GM10847 (cell line): Measurements from ENCODE around the gene BPI.

Source experiments
- POLR2A ChIP-seq: IDR thresholded peaks from 2 replicates; pipeline ENCODE4 v1.6.1; 2011; ENCODE audit not compliant: insufficient read length; ENCODE audit errors: extremely low read depth

BPI gene

DNA sequence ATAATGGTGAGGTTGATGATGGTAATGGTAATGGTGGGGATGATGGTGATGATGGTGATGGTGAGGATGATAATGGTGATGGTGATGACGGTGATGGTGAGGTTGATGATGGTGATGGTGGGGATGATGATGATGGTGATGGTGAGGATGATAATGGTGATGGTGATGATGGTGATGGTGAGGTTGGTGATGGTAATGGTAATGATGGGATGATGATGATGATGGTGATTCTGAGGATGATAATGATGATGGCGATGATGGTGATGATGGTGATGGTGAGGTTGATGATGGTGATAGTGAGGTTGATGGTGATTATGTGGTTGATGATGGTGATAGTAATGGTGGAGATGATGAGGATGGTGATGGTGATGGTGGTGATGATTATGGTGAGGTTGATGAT, 9.7 kb downstream of the BPI start:
- no peak for TF ChIP-seq POLR2A

DNA sequence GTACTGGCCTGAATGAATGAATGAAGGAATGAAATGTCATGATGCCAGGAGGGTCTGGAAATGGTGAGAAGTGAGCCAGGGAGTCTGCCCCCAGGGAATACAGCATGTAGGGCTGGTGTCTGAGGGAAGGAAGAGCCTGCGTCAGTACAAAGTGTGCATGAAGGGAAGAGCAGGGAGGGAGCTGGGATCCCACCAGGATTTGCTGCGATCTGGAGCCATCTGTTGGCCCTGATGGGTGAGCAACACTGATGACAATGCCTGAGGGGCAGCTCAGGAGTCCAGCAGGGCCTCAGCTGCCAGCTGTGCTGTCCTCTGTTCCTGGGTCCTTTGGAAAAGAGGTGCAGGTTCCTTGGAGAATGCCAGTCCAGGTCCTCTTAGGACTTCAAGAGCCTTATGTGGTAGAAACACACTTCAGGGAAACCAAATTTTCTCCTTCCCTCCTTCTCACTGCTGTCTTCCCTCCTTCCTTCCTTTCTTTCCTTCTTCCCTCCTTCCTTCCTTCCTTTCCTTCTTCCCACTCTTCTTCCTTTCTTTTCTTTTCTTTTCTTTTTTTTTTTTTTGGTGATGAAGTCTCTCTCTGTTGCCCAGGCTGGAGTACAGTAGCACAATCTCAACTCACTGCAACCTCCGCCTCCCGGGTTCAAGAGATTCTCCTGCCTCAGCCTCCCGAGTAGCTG, 11.5 kb downstream of the BPI start:
- no peak for TF ChIP-seq POLR2A

DNA sequence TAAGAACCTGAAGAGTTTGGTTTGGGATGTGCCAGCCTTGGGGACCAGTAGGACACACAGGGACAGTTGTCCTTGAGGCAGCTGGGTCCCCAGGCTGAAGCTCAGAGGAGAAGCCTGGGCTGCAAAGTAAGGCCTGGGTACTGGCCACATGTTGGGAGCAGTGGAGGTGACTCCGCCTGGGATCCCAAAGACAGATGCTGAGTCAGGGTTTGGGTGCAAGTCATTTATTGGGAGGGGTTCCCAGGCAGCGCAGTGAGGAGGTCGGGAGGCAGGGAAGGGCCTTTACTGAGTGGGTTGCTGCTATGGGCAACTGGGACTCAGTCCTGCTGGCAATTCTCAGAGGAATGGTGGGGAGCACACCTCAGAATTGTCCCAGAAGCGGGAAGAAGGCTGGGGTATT, 12.4 kb downstream of the BPI start:
- no peak for TF ChIP-seq POLR2A

DNA sequence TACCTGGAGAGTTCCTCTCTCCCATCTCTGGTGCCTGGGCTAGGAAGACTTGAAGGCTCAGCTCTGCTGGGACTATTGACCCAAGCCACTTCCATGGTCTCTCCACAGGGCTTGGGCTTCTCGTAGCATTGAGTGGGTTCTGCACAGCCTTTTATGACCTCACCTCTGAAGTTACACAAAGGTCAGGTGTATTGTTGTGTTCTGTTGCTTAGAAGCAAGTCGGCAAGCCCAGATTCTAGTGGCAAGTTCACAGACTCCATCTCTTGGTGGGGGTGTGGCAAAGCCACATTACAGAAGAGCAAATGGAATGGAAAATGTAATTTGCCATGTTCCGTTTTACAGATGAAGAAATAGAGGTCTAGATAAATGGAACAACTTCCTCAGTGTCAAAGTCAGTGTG, 13.5 kb downstream of the BPI start:
- TF ChIP-seq POLR2A: no peak

GRCh38 chr20:38320221-38320620, 16.3 kb downstream of the BPI start:
- no peak for TF ChIP-seq POLR2A

GRCh38 chr20:38321959-38322598, 18.1 kb downstream of the BPI start:
- no peak for TF ChIP-seq POLR2A

GRCh38 chr20:38324159-38324558, 20.2 kb downstream of the BPI start:
- no peak for TF ChIP-seq POLR2A

- TF ChIP-seq POLR2A: no peak
Observed at GRCh38 chr20:38325167-38325566, 21.2 kb downstream of the BPI start.

DNA sequence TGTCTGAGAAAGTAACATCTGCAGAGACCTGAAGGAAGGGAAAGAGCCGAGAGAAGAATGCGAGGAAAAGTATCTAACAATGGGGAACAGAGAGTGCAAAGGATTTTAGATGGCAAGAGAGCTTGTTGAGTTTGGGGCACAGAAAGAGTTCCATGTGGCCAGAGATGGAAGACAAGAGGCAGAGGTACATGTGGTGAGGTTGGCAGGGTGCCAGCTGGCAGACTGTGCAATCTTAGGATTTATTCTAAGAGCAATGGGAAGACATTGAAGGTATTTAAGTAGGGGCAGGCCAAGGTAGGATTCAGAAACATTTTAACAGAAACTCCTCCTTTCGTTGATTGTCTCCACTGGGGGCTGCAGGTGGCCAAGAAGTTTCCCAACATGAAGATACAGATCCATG, 21.9 kb downstream of the BPI start:
- no peak for TF ChIP-seq POLR2A

GRCh38 chr20:38326309-38326708, 22.4 kb downstream of the BPI start:
- TF ChIP-seq POLR2A: no peak

- no peak for TF ChIP-seq POLR2A
Observed at GRCh38 chr20:38330638-38331037, 26.7 kb downstream of the BPI start.

DNA sequence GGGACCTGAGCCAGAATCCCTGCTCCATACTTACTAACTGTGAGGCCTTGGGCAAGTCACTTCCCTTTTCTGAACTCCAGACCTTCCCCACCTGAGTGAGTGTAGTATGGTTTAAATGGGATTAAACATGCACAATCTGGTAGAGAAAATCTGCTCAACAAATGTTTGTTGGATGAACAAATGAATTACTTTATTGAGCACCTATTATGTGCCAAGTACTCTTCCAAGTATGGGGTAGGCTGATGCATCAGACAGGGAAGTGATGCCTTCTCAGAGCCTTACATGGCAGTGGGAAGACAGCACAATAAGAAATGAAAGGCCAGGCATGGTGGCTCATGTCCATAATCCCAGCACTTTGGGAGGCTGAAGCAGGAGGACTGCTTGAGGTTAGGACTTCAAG, 27.3 kb downstream of the BPI start:
- TF ChIP-seq POLR2A: no peak

DNA sequence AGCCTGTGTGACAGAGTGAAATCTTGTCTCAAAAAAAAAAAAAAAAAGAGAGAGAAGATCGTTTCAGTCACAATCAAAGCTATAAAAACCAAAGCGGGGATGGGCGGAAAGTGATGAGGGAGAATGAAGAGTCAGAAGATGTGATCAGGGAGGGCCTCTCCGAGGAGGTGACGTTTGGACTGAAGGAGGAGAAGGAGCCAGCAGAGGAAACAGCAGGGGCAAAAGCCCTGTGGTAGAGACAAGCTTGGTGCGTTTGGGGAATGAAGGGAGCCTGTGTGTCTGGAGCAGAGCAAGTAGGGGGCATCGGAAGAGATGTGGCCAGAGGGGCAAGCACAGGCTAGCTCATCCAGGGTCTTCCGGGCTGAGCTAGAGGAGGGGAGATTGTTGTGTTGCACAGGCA, 27.9 kb downstream of the BPI start:
- TF ChIP-seq POLR2A: no peak

DNA sequence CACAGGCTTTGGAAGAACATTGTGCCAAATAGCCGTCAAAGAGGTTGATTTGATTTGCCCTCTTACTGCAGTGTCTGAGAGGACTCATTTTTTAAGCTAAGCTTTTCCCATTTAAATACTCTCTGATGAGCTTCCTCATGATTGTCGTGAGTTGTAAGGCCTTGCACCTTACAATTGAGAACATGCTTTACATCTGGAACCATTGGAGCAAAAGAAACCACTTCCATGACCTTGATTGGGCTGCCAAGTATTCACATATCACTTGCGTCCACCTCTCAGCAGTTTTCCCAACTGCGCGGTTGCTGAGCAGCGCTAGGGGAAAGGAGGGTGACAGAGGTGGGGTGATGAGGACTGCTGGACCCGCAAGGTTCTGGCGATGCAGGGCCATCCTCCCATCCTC, 30.1 kb downstream of the BPI start:
- no peak for TF ChIP-seq POLR2A

DNA sequence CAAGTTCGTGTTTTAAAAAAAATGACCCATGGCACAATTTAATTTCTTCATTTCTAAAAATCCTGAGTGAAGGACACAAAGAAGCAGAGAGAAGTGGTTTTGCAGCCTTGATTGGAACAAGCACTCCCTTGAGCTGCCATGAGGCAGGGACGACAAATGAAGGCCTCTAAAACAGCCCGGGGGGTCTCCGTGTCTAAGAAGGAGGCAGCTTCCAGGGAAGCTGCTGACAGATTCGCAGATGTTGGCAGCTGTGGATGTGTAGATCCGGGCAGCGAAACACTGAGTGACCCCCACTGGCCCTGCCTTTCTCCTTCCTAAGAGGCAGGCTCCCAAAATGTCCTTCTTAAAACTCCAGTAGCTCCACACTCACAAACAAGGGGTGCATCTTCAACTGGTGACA, 32.8 kb downstream of the BPI start:
- TF ChIP-seq POLR2A: no peak

- no peak for TF ChIP-seq POLR2A
Observed at GRCh38 chr20:38337561-38338140, 33.7 kb downstream of the BPI start.
